ENCODE measurements around the gene SNRNP70. TPM values are rescaled to one million over a fixed set of nuclear protein-coding genes. Genes with fewer than 3 reads are reported as not detected.

Gene SNRNP70
- total RNA-seq, 1 donor from 2014 or later: 300 TPM

- no peak overlapping the region for H3K4me3 Mint-ChIP-seq (ENCODE audit: unreplicated experiment)
- peaks cover 22% of the 10 kb centered on the region for H3K27me3 Mint-ChIP-seq (ENCODE audit: unreplicated experiment)
- no peak for DNase-seq
- peaks cover 15% of the 10 kb centered on the region for H3K9me3 Mint-ChIP-seq (ENCODE audit: unreplicated experiment)
- no peak overlapping the region for H3K27ac Mint-ChIP-seq (ENCODE audit: unreplicated experiment)
- TF ChIP-seq CTCF (IDR thresholded peaks at IDR 0.05; ENCODE audit: partially characterized antibody, unreplicated experiment): no peak
- peaks cover 17% of the 10 kb centered on the region for H3K36me3 Mint-ChIP-seq (ENCODE audit: unreplicated experiment)
- H3K4me1 Mint-ChIP-seq (ENCODE audit: low read depth, unreplicated experiment): peaks cover 6% of the 10 kb centered on the region
Measured at GRCh38 chr19:49132974-49133609, 47.8 kb downstream of the SNRNP70 start.

GRCh38 chr19:49133621-49134454 is 48.6 kb downstream of the SNRNP70 start:
- Mint-ChIP-seq H3K9me3 (ENCODE audit: unreplicated experiment) (peaks cover 14% of the 10 kb centered on the region), H3K27me3 (ENCODE audit: unreplicated experiment) (peaks cover 22% of the 10 kb centered on the region), H3K4me1 (ENCODE audit: low read depth, unreplicated experiment) (peaks cover 3% of the 10 kb centered on the region), H3K36me3 (ENCODE audit: unreplicated experiment) (peaks cover 15% of the 10 kb centered on the region), H3K4me3 (ENCODE audit: unreplicated experiment) (no peak overlapping the region), H3K27ac (ENCODE audit: unreplicated experiment) (no peak overlapping the region)
- TF ChIP-seq CTCF (IDR thresholded peaks at IDR 0.05; ENCODE audit: partially characterized antibody, unreplicated experiment): no peak
- peak; percentile 62 for DNase-seq

GRCh38 chr19:49135686-49136085 is 50.4 kb downstream of the SNRNP70 start:
- H3K27ac Mint-ChIP-seq (ENCODE audit: unreplicated experiment): no peak overlapping the region

DNA sequence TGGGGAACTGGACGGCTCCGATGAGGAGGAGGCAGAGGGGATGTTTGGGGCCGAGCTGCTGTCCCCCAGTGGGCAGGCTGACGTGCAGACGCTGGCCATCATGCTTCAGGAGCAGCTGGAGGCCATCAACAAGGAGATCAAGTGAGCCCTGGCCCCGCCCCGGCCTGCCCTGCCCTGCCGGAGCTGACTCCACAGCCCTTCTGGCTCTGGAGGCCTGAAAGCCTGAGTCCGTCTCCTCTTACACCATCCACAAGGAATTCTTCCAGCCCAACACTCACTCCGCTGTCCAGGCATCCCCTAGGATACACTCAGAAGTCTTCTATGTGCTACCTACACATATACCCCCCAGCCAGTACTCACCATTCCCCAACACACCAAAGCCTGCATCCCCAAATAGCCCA is 51.5 kb downstream of the SNRNP70 start:
- peaks cover 21% of the 10 kb centered on the region for H3K27me3 Mint-ChIP-seq (ENCODE audit: unreplicated experiment)
- no peak for TF ChIP-seq CTCF (IDR thresholded peaks at IDR 0.05; ENCODE audit: partially characterized antibody, unreplicated experiment)
- H3K36me3 Mint-ChIP-seq (ENCODE audit: unreplicated experiment): peaks cover 12% of the 10 kb centered on the region
- H3K27ac Mint-ChIP-seq (ENCODE audit: unreplicated experiment): no peak overlapping the region
- no peak for DNase-seq
- H3K9me3 Mint-ChIP-seq (ENCODE audit: unreplicated experiment): peaks cover 14% of the 10 kb centered on the region
- H3K4me3 Mint-ChIP-seq (ENCODE audit: unreplicated experiment): peak overlapping the region; percentile 30
- peaks cover 3% of the 10 kb centered on the region for H3K4me1 Mint-ChIP-seq (ENCODE audit: low read depth, unreplicated experiment)

More at GRCh38 chr19:49135686-49136085, 50.4 kb downstream of the SNRNP70 start:
- no peak for DNase-seq
- Mint-ChIP-seq H3K4me3 (ENCODE audit: unreplicated experiment) (no peak overlapping the region), H3K27me3 (ENCODE audit: unreplicated experiment) (peaks cover 18% of the 10 kb centered on the region), H3K4me1 (ENCODE audit: low read depth, unreplicated experiment) (no peaks in the 10 kb centered on the region), H3K9me3 (ENCODE audit: unreplicated experiment) (peaks cover 11% of the 10 kb centered on the region), H3K36me3 (ENCODE audit: unreplicated experiment) (peaks cover 12% of the 10 kb centered on the region)
- TF ChIP-seq CTCF (IDR thresholded peaks at IDR 0.05; ENCODE audit: partially characterized antibody, unreplicated experiment): no peak

DNA sequence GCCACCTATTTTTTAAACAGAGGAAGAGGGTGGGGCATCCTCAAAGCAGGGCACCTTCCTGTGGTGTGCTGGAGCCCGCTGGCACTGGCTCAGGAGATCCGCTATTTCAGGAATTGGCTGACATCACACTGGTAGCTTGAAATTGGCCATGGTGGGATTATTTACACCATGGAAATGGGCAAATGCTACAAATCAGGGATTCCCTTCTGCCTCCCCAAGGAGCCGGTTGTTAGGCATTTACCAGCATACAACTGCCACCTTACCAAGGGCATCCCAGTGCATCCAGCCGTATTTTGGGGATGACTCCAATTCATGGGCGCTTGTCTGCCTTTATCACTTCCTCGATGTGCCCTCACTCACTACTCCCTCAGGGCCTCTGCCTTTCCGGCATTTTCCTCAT is 55.7 kb downstream of the SNRNP70 start:
- Mint-ChIP-seq H3K27ac (ENCODE audit: unreplicated experiment) (no peak overlapping the region), H3K4me3 (ENCODE audit: unreplicated experiment) (peak overlapping the region; percentile 42)

More for the DNA sequence above, 55.7 kb downstream of the SNRNP70 start:
- no peak for TF ChIP-seq CTCF (IDR thresholded peaks at IDR 0.05; ENCODE audit: partially characterized antibody, unreplicated experiment)
- Mint-ChIP-seq H3K9me3 (ENCODE audit: unreplicated experiment) (peaks cover 15% of the 10 kb centered on the region), H3K27me3 (ENCODE audit: unreplicated experiment) (peaks cover 21% of the 10 kb centered on the region), H3K4me1 (ENCODE audit: low read depth, unreplicated experiment) (peaks cover 19% of the 10 kb centered on the region), H3K36me3 (ENCODE audit: unreplicated experiment) (peaks cover 12% of the 10 kb centered on the region)
- DNase-seq: no peak

Measured in glutamatergic neuron (in vitro differentiated cells).